Esophagus squamous epithelium (tissue), 5 donors: ENCODE results near the gene FLNA. TPM values are rescaled to one million over a fixed set of nuclear protein-coding genes. Genes with fewer than 3 reads are reported as not detected.

Experiments used
- DNase-seq: peaks from one replicate; lab custom pipeline; 2025; lab: John Stamatoyannopoulos, UW
- H3K27ac ChIP-seq, 4 donors: fragments of 200-600 bp; sonication (generic); one replicate each; pipeline ENCODE4 v1.5.1; 2016 to 2019; ENCODE audit warnings: mild to moderate bottlenecking in 1 of 4
- H3K27me3 ChIP-seq, 4 donors: fragments of 200-600 bp; sonication (generic); 1 replicate in 3 of 4; 2 replicates in 1 of 4; pipeline versions ENCODE4 v1.5.1 to v1.6.0; 2017 to 2021; ENCODE audit warnings: antibody characterized with exemption in 1 of 4
- H3K36me3 ChIP-seq, 3 donors: fragments of 200-600 bp; sonication (generic); one replicate each; pipeline ENCODE4 v1.5.1; 2016 to 2019
- H3K4me1 ChIP-seq, 3 donors: fragments of 200-600 bp; sonication (generic); one replicate each; pipeline ENCODE4 v1.5.1; 2017 to 2019
- H3K4me3 ChIP-seq, 4 donors: fragments of 200-600 bp; sonication (generic); 1 replicate in 3 of 4; 2 replicates in 1 of 4; pipeline ENCODE4 v1.5.1; 2016 to 2019; ENCODE audit warnings: mild to moderate bottlenecking in 2 of 4, moderate library complexity in 1 of 4
- H3K9me3 ChIP-seq, 3 donors: fragments of 200-600 bp; sonication (generic); one replicate each; pipeline ENCODE4 v1.5.1; 2016 to 2019
- POLR2A ChIP-seq, 4 donors: fragments of 450-650 bp; IDR thresholded peaks; one replicate each; pipeline ENCODE4 v1.6.1; 2017; ENCODE audit warnings: antibody characterized with exemption in 4 of 4, mild to moderate bottlenecking in 4 of 4, moderate library complexity in 3 of 4
- WGBS, 2 donors: methylation state at CpG; one replicate each; pipeline ENCODE4 v1.1.5; 2018; 5-methylcytosine and 5-hydroxymethylcytosine counted together
- intact Hi-C: fragments of 100-400 bp; cut with DNase I; formaldehyde crosslinking; loops from one replicate; pipeline ENCODE4 v1.15.0; 2022
- total RNA-seq, 4 donors: library from RNA; depleted of rRNA; stranded (reverse); fragments of >200 nt; gene quantifications; one replicate each; pipeline ENCODE4 v1.1.0, GENCODE V29; 2016
- TF ChIP-seq, protein P1 (sequence below), 6 experiments: fragments of 450-650 bp in 4 of 6; fragments of 200-600 bp in 2 of 6; sonication (generic) in 2 of 6; IDR thresholded peaks; one replicate each; pipeline ENCODE4 v1.5.1; 2016 to 2019; ENCODE audit warnings: antibody characterized with exemption in 6 of 6, mild to moderate bottlenecking in 4 of 6, moderate library complexity in 4 of 6
- donor health status: DM: yes; HTN: yes; CAD: no.

Gene FLNA
- total RNA-seq, 4 donors from 2014 or later, result 290 to 1,242 (median 582) TPM

DNA sequence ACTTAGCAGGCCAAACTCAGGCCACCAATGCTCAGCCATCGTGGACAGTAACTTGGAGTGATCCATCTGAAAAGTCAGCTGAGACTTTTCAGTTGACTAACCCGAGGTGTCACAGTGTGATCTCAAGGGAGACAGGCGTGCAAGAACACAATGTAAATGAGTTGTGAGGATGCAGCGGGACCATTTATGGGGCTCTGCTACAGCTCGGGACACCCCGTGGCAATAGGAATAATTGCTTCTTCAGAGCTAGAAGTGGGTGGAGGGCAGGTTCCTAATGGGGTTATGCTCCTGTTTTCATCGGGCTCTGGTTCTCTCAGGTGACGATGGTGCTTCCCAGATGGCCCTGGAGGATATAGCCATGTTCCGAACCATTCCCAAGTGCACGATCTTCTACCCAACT is 51.5 kb downstream of the FLNA start:
- no peaks in the 10 kb centered on the region for H3K9me3 ChIP-seq
- TF ChIP-seq POLR2A (IDR thresholded peaks at IDR 0.05), result no peak
- TF ChIP-seq, protein P1, sequence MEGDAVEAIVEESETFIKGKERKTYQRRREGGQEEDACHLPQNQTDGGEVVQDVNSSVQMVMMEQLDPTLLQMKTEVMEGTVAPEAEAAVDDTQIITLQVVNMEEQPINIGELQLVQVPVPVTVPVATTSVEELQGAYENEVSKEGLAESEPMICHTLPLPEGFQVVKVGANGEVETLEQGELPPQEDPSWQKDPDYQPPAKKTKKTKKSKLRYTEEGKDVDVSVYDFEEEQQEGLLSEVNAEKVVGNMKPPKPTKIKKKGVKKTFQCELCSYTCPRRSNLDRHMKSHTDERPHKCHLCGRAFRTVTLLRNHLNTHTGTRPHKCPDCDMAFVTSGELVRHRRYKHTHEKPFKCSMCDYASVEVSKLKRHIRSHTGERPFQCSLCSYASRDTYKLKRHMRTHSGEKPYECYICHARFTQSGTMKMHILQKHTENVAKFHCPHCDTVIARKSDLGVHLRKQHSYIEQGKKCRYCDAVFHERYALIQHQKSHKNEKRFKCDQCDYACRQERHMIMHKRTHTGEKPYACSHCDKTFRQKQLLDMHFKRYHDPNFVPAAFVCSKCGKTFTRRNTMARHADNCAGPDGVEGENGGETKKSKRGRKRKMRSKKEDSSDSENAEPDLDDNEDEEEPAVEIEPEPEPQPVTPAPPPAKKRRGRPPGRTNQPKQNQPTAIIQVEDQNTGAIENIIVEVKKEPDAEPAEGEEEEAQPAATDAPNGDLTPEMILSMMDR (IDR thresholded peaks at IDR 0.05), result no peak
- peaks cover 0 to 20% (median 6%) of the 10 kb centered on the region in 3 donors for H3K4me1 ChIP-seq
- no peaks in the 10 kb centered on the region for H3K27me3 ChIP-seq
- H3K4me3 ChIP-seq, result no peak overlapping the region
- DNase-seq, result no peak
- H3K36me3 ChIP-seq, result no peaks in the 10 kb centered on the region
- 62 to 78% methylated on average over 6 to 10 of the region's 10 CpGs for WGBS, 2 donors
- no peak overlapping the region for H3K27ac ChIP-seq
- intact Hi-C loops, result no loop called here

DNA sequence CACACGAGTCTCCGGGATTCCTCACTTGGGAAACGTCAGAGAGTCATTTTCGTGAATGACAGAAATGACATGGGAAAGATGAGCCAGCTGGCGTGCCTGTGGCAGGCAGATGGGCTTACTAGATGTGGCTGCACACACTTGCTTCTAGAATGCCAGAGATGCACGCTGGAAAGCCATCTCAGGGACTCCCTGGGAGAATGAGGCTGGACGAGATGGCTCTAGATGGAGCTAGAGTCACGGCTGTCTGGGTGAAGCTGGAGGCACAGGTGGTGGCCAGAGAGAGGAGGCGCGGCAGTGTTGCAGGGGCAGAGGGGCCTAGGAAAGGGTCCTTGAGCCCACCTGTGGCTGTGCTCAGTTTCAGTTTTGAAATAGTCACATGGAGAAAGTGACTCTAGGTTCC is 52.8 kb downstream of the FLNA start:
- H3K4me1 ChIP-seq, result peaks cover 0 to 10% (median 2%) of the 10 kb centered on the region in 3 donors
- 42 to 52% methylated on average over 4 to 10 of the region's 10 CpGs for WGBS, 2 donors
- intact Hi-C loops, result no loop called here
- H3K4me3 ChIP-seq, result no peak overlapping the region
- H3K36me3 ChIP-seq, result no peaks in the 10 kb centered on the region
- DNase-seq, result no peak
- no peak overlapping the region for H3K27ac ChIP-seq
- H3K9me3 ChIP-seq, result no peaks in the 10 kb centered on the region
- H3K27me3 ChIP-seq, result no peaks in the 10 kb centered on the region
- TF ChIP-seq POLR2A (IDR thresholded peaks at IDR 0.05), result no peak
- TF ChIP-seq, protein P1 (IDR thresholded peaks at IDR 0.05), result no peak

DNA sequence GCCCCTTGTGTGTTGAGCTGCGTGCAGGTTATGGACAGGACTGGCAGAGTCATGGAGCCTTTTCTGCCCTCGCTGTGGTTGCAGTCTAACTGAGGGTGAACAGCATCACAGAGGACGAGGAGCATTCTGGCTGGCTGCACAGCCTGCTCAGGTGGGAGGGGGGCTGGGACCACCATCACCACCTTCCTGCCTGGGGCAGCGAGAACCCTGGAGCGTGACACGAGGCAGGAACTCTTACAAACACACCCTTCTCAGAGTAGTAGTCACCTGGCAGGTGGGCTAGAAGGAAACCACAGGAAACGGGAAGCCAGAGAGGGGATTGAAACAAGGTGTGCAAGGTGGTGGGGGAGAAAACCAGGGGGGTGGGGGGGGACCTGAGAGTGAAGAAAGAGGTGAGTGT is 53.3 kb downstream of the FLNA start:
- H3K9me3 ChIP-seq, result no peaks in the 10 kb centered on the region
- no peak overlapping the region for H3K27ac ChIP-seq
- 85 to 100% methylated on average over 1 to 6 of the region's 7 CpGs for WGBS, 2 donors
- DNase-seq, result no peak
- no peaks in the 10 kb centered on the region for H3K36me3 ChIP-seq
- H3K4me3 ChIP-seq, result no peak overlapping the region
- H3K4me1 ChIP-seq, result peaks cover 0 to 5% (median 0%) of the 10 kb centered on the region in 3 donors
- TF ChIP-seq, protein P1 (IDR thresholded peaks at IDR 0.05), result no peak
- no peak for TF ChIP-seq POLR2A (IDR thresholded peaks at IDR 0.05)
- no peaks in the 10 kb centered on the region for H3K27me3 ChIP-seq
- intact Hi-C loops, result no loop called here

DNA sequence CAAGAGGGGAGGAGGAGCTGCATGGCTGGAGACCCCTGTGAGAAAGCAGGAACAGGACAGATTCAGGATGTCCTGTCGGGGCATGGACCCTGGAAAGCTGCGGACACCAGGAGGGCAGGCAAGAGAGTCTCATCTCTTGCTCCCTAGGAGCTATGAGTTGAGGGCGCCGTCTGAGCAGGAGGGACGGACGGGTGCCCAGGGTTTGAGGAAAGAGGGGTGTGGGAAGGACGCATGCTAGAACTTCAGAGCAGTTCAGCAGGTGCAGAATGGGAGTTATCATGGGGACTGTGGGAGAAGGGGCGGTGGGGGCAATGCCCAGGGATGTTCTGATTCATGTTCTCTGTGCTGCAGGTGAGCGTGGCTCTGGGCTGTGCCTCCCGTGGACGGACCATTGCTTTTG is 54.0 kb downstream of the FLNA start:
- H3K4me1 ChIP-seq, result no peaks in the 10 kb centered on the region
- no peaks in the 10 kb centered on the region for H3K27me3 ChIP-seq
- no peak for DNase-seq
- TF ChIP-seq, protein P1 (IDR thresholded peaks at IDR 0.05), result no peak
- no peak for TF ChIP-seq POLR2A (IDR thresholded peaks at IDR 0.05)
- H3K9me3 ChIP-seq, result no peaks in the 10 kb centered on the region
- intact Hi-C loops, result no loop called here
- no peak overlapping the region for H3K4me3 ChIP-seq
- 77 to 82% methylated on average over 4 to 11 of the region's 11 CpGs for WGBS, 2 donors
- no peaks in the 10 kb centered on the region for H3K36me3 ChIP-seq
- no peak overlapping the region for H3K27ac ChIP-seq

DNA sequence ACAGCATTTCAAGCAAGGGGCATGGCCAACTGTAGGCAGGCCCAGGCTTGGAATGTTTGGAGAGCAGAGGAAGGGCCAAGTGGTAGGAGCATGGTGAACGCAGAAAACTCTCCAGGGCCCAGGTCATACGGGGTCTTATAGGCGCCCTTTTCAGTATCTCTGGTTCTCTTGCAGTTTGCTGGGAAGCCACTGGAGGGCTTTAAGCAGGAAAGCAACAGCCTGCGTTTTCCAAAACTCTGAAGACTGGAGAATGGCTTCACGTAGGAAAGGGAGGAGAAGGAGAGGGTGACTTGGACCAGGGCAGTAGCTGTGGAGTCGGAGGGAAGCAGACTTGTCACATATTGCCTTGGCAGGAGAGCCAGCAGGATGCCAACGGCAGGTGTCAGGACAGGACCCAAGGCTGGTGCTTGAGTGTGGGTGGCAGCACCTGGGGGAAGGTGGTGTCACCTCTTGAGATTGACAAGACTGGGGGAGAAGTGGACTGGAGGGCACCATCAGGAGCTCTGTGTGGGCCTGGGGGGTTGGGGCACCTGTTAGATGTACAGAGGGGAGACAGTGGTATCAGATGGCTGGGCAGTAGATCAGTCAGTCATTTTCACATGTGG is 56.9 kb downstream of the FLNA start:
- TF ChIP-seq POLR2A (IDR thresholded peaks at IDR 0.05), result no peak
- TF ChIP-seq, protein P1 (IDR thresholded peaks at IDR 0.05), result peak in 4 of 6 experiments; percentile 30 to 43 (median 42)
- no peak for DNase-seq
- Histone ChIP-seq H3K27me3 (no peaks in the 10 kb centered on the region), H3K36me3 (no peaks in the 10 kb centered on the region), H3K27ac (no peak overlapping the region), H3K9me3 (no peaks in the 10 kb centered on the region), H3K4me3 (no peak overlapping the region), H3K4me1 (no peaks in the 10 kb centered on the region)
- WGBS, 2 donors, result 13 to 42% methylated on average over 6 to 7 of the region's 7 CpGs
- intact Hi-C loops, result no loop called here
